GM13976 (cell line): ENCODE data around the gene CDH23.

Source experiments
- DNase-seq: peaks from one replicate; pipeline ENCODE4 v3.0.0; 2012; ENCODE audit warnings: low spot score
- in situ Hi-C: fragments of 300-500 bp; cut with MboI; formaldehyde crosslinking; loops from one replicate; pipeline ENCODE4 v1.12.0; 2022; ENCODE audit warnings: low sequenced_read_pairs, mixed read lengths, inconsistent platforms; ENCODE audit not compliant: unreplicated experiment
- TF ChIP-seq, protein P1 (sequence below): IDR thresholded peaks from 2 replicates; pipeline ENCODE4 v1.5.1; 2012; ENCODE audit warnings: borderline replicate concordance, mild to moderate bottlenecking; ENCODE audit not compliant: insufficient read depth; ENCODE audit errors: extremely low read depth, missing control alignments, control extremely low read depth

CDH23 gene

GRCh38 chr10:71661779-71662336, 265.1 kb downstream of the CDH23 start:
- TF ChIP-seq, protein P1, sequence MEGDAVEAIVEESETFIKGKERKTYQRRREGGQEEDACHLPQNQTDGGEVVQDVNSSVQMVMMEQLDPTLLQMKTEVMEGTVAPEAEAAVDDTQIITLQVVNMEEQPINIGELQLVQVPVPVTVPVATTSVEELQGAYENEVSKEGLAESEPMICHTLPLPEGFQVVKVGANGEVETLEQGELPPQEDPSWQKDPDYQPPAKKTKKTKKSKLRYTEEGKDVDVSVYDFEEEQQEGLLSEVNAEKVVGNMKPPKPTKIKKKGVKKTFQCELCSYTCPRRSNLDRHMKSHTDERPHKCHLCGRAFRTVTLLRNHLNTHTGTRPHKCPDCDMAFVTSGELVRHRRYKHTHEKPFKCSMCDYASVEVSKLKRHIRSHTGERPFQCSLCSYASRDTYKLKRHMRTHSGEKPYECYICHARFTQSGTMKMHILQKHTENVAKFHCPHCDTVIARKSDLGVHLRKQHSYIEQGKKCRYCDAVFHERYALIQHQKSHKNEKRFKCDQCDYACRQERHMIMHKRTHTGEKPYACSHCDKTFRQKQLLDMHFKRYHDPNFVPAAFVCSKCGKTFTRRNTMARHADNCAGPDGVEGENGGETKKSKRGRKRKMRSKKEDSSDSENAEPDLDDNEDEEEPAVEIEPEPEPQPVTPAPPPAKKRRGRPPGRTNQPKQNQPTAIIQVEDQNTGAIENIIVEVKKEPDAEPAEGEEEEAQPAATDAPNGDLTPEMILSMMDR = no peak
- DNase-seq = no peak
- in situ Hi-C loops = no loop called here

- in situ Hi-C loops = no loop called here
- DNase-seq = no peak
- TF ChIP-seq, protein P1 = no peak
Measured at GRCh38 chr10:71663311-71663710, 266.6 kb downstream of the CDH23 start.

DNA sequence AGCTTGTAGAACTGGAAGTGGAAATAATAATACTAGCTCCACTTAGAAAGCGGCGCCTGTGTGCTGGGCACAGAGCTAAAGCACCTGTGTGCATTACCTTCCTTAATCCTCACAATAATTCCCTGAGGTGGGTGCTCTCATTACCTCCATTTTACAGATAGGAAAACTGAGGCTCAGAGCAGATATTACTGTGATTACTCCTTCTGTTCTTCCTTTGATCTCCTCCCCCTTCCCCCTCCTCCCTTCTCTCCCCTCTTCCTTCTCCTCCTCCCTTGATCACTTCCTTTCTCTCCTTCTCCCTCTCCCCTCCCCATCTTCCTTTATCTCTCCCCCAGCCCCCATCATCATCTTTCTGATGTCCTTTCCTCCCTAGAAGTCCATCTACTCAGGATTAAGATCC, 267.9 kb downstream of the CDH23 start:
- no peak for DNase-seq
- in situ Hi-C loops = no loop called here
- TF ChIP-seq, protein P1 = no peak

- in situ Hi-C loops = no loop called here
- no peak for DNase-seq
- TF ChIP-seq, protein P1 = no peak
Measured at GRCh38 chr10:71665456-71665855, 268.7 kb downstream of the CDH23 start.

GRCh38 chr10:71666639-71667386, 270.1 kb downstream of the CDH23 start:
- TF ChIP-seq, protein P1 = no peak
- in situ Hi-C loops = no loop called here
- DNase-seq = no peak

DNA sequence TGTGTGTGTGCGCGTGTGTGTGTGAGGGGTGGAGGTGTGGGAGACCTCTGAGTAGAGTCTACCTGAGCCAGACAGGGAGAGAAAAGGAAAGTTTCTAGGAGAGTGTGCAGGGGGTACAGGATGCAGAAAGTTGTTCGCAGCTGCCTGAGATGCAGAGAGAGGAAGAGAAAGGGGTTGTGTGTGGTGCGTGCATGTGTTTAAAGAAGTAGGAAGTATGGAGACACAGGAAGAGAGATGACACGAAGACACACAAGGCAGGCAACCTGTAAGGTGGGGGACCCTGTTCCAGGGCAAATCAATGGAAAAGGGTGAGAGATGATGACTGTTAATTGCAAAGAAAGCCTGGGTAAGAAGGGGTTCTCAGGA, 270.6 kb downstream of the CDH23 start:
- TF ChIP-seq, protein P1 = no peak
- DNase-seq = no peak
- in situ Hi-C loops = no loop called here
